RCC 7860 (cell line): ENCODE results near the gene RABEP1.
A peak's percentile ranks its signal among the peaks of the same experiment; 100 is the strongest.
"Not testable (repeated sequence)": the region's sequence is repeated elsewhere in the genome, so short reads cannot be mapped to it uniquely, and the experiment has no call there.

Source experiments
- DNase-seq: peaks from one replicate; pipeline ENCODE4 v3.0.0-alpha.2; 2015; ENCODE audit warnings: low spot score
- FAIRE-seq: peaks from 2 replicates; lab custom pipeline; 2012; peaks lifted over from hg19 to GRCh38; lab: Jason Lieb, UNC

Gene RABEP1

GRCh38 chr17:5281814-5282641 is at the start of gene RABEP1:
RABEP1 (plus strand) TSS chr17:5282284; CDS start chr17:5282487, 203 bp downstream.
- DNase-seq: peak; percentile 73
- no peak for FAIRE-seq

- not testable (repeated sequence) for FAIRE-seq, DNase-seq
These were observed 48.6 kb upstream of the RABEP1 start for GRCh38 chr17:5233492-5233891.

- FAIRE-seq (no peak), DNase-seq (no peak)
These were observed 47.2 kb upstream of the RABEP1 start, which contains the start of gene SCIMP for GRCh38 chr17:5234645-5235576. SCIMP (minus strand) TSS chr17:5234860; CDS start chr17:5234755, 105 bp downstream.

GRCh38 chr17:5236938-5237540 is 45.0 kb upstream of the RABEP1 start:
- DNase-seq: no peak
- FAIRE-seq: no peak

- DNase-seq: peak; percentile 49
- FAIRE-seq: no peak
These were observed 44.5 kb upstream of the RABEP1 start for GRCh38 chr17:5237541-5238016.

- FAIRE-seq: no peak
- DNase-seq: no peak
These were observed 43.8 kb upstream of the RABEP1 start for GRCh38 chr17:5238333-5238732.

- not testable (repeated sequence) for DNase-seq, FAIRE-seq
These were observed 42.3 kb upstream of the RABEP1 start for GRCh38 chr17:5239769-5240168.

GRCh38 chr17:5241861-5242671 is 40.0 kb upstream of the RABEP1 start:
- no peak for FAIRE-seq

GRCh38 chr17:5247621-5248020 is 34.5 kb upstream of the RABEP1 start:
- DNase-seq (no peak), FAIRE-seq (no peak)

More at GRCh38 chr17:5241861-5242671, 40.0 kb upstream of the RABEP1 start:
- no peak for DNase-seq

GRCh38 chr17:5248821-5249479 is 33.1 kb upstream of the RABEP1 start:
- FAIRE-seq: no peak

GRCh38 chr17:5249615-5250014 is 32.5 kb upstream of the RABEP1 start:
- FAIRE-seq: no peak

More at GRCh38 chr17:5248821-5249479, 33.1 kb upstream of the RABEP1 start:
- no peak for DNase-seq

GRCh38 chr17:5254414-5254813 is 27.7 kb upstream of the RABEP1 start:
- no peak for DNase-seq
- no peak for FAIRE-seq

More at GRCh38 chr17:5249615-5250014, 32.5 kb upstream of the RABEP1 start:
- peak; percentile 50 for DNase-seq

GRCh38 chr17:5254903-5255521 is 27.1 kb upstream of the RABEP1 start:
- DNase-seq (no peak), FAIRE-seq (no peak)

- DNase-seq (no peak), FAIRE-seq (no peak)
These were observed 25.0 kb upstream of the RABEP1 start for GRCh38 chr17:5257124-5257523.

GRCh38 chr17:5260542-5260941 is 21.5 kb upstream of the RABEP1 start:
- FAIRE-seq (no peak), DNase-seq (no peak)

GRCh38 chr17:5262416-5262991 is 19.6 kb upstream of the RABEP1 start:
- FAIRE-seq (no peak), DNase-seq (no peak)

GRCh38 chr17:5263441-5263840 is 18.6 kb upstream of the RABEP1 start:
- DNase-seq (no peak), FAIRE-seq (no peak)

- DNase-seq: no peak
- FAIRE-seq: no peak
These were observed 17.2 kb upstream of the RABEP1 start for GRCh38 chr17:5264893-5265292.
